Liver (tissue), 9 donors: ENCODE measurements around the gene DACH1. TPM values are rescaled to one million over a fixed set of nuclear protein-coding genes. Genes with fewer than 3 reads are reported as not detected.

ENCODE experiments used
- DNase-seq: peaks from one replicate; pipeline ENCODE4 v3.0.0-alpha.2; 2017; ENCODE audit warnings: low spot score
- H3K27ac ChIP-seq, 2 donors: one replicate each; pipeline ENCODE4 v1.7.0; 2013; ENCODE audit warnings: inconsistent platforms in 2 of 2, low read length in 2 of 2, control low read depth in 1 of 2, low read depth in 1 of 2, mild to moderate bottlenecking in 1 of 2
- H3K27me3 ChIP-seq, 4 donors: one replicate each; pipeline versions ENCODE4 v1.6.1 to v1.7.0; 2013; ENCODE audit warnings: low read length in 3 of 4, inconsistent platforms in 1 of 4, mild to moderate bottlenecking in 1 of 4, moderate library complexity in 1 of 4; ENCODE audit not compliant: control insufficient read depth in 4 of 4, insufficient read depth in 4 of 4
- H3K36me3 ChIP-seq, 4 donors: one replicate each; pipeline versions ENCODE4 v1.6.1 to v1.7.0; 2013; ENCODE audit warnings: low read length in 3 of 4, mild to moderate bottlenecking in 3 of 4, low read depth in 1 of 4, moderate library complexity in 1 of 4; ENCODE audit not compliant: control insufficient read depth in 4 of 4, insufficient read depth in 3 of 4
- H3K4me1 ChIP-seq, 4 donors: one replicate each; pipeline versions ENCODE4 v1.6.1 to v1.7.0; 2013; ENCODE audit warnings: low read length in 3 of 4, mild to moderate bottlenecking in 3 of 4, moderate library complexity in 1 of 4; ENCODE audit not compliant: control insufficient read depth in 4 of 4, insufficient read depth in 4 of 4
- H3K4me3 ChIP-seq, 3 donors: one replicate each; pipeline versions ENCODE4 v1.6.1 to v1.7.0; 2013; ENCODE audit warnings: low read length in 3 of 3, control low read depth in 1 of 3, low read depth in 1 of 3, mild to moderate bottlenecking in 1 of 3
- H3K9ac ChIP-seq, 2 donors: one replicate each; pipeline ENCODE4 v1.7.0; 2013; ENCODE audit warnings: low read length in 2 of 2, mild to moderate bottlenecking in 2 of 2, moderate library complexity in 2 of 2, control low read depth in 1 of 2, low read depth in 1 of 2
- H3K9me3 ChIP-seq, 4 donors: one replicate each; pipeline versions ENCODE4 v1.6.1 to v1.7.0; 2013; ENCODE audit warnings: low read length in 3 of 4; ENCODE audit not compliant: control insufficient read depth in 4 of 4
- FOXA1 ChIP-seq: IDR thresholded peaks from 2 replicates; pipeline ENCODE4 v1.6.1; 2016; ENCODE audit warnings: antibody characterized with exemption
- FOXA2 ChIP-seq: IDR thresholded peaks from 2 replicates; pipeline ENCODE4 v1.6.1; 2016; ENCODE audit warnings: antibody characterized with exemption
- GABPA ChIP-seq, 2 donors: IDR thresholded peaks in 1 of 2; conservative IDR thresholded peaks in 1 of 2; 2 replicates each; pipeline ENCODE4 v1.6.1; 2016; ENCODE audit warnings: antibody characterized with exemption in 2 of 2, mild to moderate bottlenecking in 1 of 2, moderate library complexity in 1 of 2
- HNF4A ChIP-seq, 2 donors: conservative IDR thresholded peaks; 2 replicates each; pipeline ENCODE4 v1.6.1; 2016; ENCODE audit warnings: antibody characterized with exemption in 2 of 2, mild to moderate bottlenecking in 2 of 2
- HNF4G ChIP-seq: IDR thresholded peaks from 2 replicates; pipeline ENCODE4 v1.6.1; 2016; ENCODE audit warnings: antibody characterized with exemption
- JUND ChIP-seq, 2 donors: IDR thresholded peaks; 2 replicates each; pipeline ENCODE4 v1.6.1; 2016; ENCODE audit warnings: antibody characterized with exemption in 2 of 2
- RAD21 ChIP-seq, 2 donors: IDR thresholded peaks; 2 replicates each; pipeline ENCODE4 v1.6.1; 2016; ENCODE audit warnings: antibody characterized with exemption in 2 of 2, mild to moderate bottlenecking in 2 of 2
- RXRA ChIP-seq, 2 donors: IDR thresholded peaks; 2 replicates each; pipeline ENCODE4 v1.6.1; 2017 to 2018; ENCODE audit warnings: antibody characterized with exemption in 2 of 2, mild to moderate bottlenecking in 1 of 2
- TAF1 ChIP-seq: conservative IDR thresholded peaks from 2 replicates; pipeline ENCODE4 v1.6.1; 2016; ENCODE audit warnings: antibody characterized with exemption, mild to moderate bottlenecking
- YY1 ChIP-seq: IDR thresholded peaks from 2 replicates; pipeline ENCODE4 v1.6.1; 2016; ENCODE audit warnings: antibody characterized with exemption, mild to moderate bottlenecking
- WGBS: extraction: QIAGEN DNeasy Blood & Tissue Kit; methylation state at CpG from one replicate; pipeline ENCODE4 v1.1.7; 2013; 5-methylcytosine and 5-hydroxymethylcytosine counted together
- polyA plus RNA-seq, 2 donors: library from polyadenylated mRNA; stranded (reverse) in 1 of 2; unstranded in 1 of 2; fragments of 200-250 nt in 1 of 2; fragments of >200 nt in 1 of 2; fragmentation: Nextera tagmentation in 1 of 2; extraction: Ambion mirVana in 1 of 2; gene quantifications; one replicate each; pipeline versions ENCODE4 v1.2.1 to v1.2.3, GENCODE V29; 2013 to 2015
- total RNA-seq, 2 donors: library from RNA; depleted of rRNA; stranded (reverse); fragments of >200 nt; gene quantifications; one replicate each; pipeline ENCODE4 v1.2.3, GENCODE V29; 2014
- TF ChIP-seq, protein P1 (sequence below): IDR thresholded peaks from 2 replicates; pipeline ENCODE4 v1.6.1; 2016; ENCODE audit warnings: antibody characterized with exemption
- TF ChIP-seq, protein P2 (sequence below): IDR thresholded peaks from 2 replicates; pipeline ENCODE4 v1.6.1; 2016; ENCODE audit warnings: antibody characterized with exemption, mild to moderate bottlenecking
- TF ChIP-seq, protein P3 (sequence below): IDR thresholded peaks from 2 replicates; pipeline ENCODE4 v1.6.1; 2016; ENCODE audit warnings: antibody characterized with exemption
- TF ChIP-seq, protein P4 (sequence below): IDR thresholded peaks from 2 replicates; pipeline ENCODE4 v1.6.1; 2016; ENCODE audit warnings: antibody characterized with exemption
- donor health status: healthy.
- donor health status: healthy.
- donor health status: healthy.
- donor health status: healthy.
- donor health status: healthy.

The DACH1 gene
- total and polyA plus RNA-seq, 4 donors, result 0.28 to 1.9 (median 0.77) TPM

DNA sequence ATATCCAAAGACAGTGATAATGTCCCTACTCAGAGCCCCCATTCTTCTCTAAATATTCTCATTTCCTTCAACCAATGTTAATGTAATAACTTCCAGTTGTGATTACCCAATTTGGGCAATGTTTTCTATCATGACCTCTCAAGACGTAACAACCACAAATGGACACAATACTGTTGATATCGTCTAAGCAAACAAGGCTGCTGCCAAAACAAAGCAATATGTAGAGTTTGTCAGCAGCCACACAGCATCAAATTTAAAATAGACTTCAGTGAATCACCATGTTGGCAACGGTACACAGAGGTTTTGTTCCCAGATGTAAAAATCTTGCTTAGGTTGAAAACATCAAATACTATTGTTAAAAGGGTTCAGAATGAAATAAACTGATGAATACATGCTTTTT lies 205.1 kb downstream of the DACH1 start:
- WGBS, result 58% methylated on average over 3 of the region's 3 CpGs

DNA sequence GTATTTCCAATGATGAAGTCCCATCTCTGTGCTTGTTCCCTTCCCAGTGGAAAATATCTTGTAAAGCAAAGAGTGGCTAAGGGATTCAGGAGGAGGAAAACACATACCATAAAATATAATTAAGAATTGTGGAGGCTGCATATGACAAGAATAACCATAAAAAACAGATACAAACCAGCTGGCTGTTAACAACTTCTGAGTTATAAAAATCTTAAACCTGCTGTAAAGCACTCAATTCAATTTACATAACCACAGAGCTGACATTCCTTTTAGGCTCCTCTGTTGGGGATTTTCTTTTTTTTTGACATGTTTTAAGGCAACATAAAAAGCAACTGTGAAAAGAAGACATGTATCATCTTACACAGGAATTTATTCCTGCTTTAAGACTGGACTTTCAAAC lies 207.6 kb downstream of the DACH1 start:
- no peaks in the 10 kb centered on the region for H3K4me1 ChIP-seq
- no peak overlapping the region for H3K4me3 ChIP-seq
- no peaks in the 10 kb centered on the region for H3K36me3 ChIP-seq
- no peaks in the 10 kb centered on the region for H3K9me3 ChIP-seq
- H3K9ac ChIP-seq, result no peak overlapping the region
- TF ChIP-seq, protein P1, sequence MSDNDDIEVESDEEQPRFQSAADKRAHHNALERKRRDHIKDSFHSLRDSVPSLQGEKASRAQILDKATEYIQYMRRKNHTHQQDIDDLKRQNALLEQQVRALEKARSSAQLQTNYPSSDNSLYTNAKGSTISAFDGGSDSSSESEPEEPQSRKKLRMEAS, result no peak
- TF ChIP-seq RAD21 (IDR thresholded peaks at IDR 0.05) (no peak), HNF4G (no peak), YY1 (no peak), FOXA2 (no peak)
- H3K27me3 ChIP-seq, result no peaks in the 10 kb centered on the region
- no peak for DNase-seq
- no peak overlapping the region for H3K27ac ChIP-seq

More for the DNA sequence above, 205.1 kb downstream of the DACH1 start:
- DNase-seq, result no peak
- no peak for TF ChIP-seq TAF1
- TF ChIP-seq, protein P2, sequence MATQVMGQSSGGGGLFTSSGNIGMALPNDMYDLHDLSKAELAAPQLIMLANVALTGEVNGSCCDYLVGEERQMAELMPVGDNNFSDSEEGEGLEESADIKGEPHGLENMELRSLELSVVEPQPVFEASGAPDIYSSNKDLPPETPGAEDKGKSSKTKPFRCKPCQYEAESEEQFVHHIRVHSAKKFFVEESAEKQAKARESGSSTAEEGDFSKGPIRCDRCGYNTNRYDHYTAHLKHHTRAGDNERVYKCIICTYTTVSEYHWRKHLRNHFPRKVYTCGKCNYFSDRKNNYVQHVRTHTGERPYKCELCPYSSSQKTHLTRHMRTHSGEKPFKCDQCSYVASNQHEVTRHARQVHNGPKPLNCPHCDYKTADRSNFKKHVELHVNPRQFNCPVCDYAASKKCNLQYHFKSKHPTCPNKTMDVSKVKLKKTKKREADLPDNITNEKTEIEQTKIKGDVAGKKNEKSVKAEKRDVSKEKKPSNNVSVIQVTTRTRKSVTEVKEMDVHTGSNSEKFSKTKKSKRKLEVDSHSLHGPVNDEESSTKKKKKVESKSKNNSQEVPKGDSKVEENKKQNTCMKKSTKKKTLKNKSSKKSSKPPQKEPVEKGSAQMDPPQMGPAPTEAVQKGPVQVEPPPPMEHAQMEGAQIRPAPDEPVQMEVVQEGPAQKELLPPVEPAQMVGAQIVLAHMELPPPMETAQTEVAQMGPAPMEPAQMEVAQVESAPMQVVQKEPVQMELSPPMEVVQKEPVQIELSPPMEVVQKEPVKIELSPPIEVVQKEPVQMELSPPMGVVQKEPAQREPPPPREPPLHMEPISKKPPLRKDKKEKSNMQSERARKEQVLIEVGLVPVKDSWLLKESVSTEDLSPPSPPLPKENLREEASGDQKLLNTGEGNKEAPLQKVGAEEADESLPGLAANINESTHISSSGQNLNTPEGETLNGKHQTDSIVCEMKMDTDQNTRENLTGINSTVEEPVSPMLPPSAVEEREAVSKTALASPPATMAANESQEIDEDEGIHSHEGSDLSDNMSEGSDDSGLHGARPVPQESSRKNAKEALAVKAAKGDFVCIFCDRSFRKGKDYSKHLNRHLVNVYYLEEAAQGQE, result no peak
- TF ChIP-seq HNF4G, result no peak
- TF ChIP-seq HNF4A (conservative IDR thresholded peaks at IDR 0.05), result no peak
- TF ChIP-seq YY1, result no peak
- TF ChIP-seq FOXA1, result no peak
- TF ChIP-seq JUND (IDR thresholded peaks at IDR 0.05), result no peak
- TF ChIP-seq RXRA (IDR thresholded peaks at IDR 0.05), result no peak
- TF ChIP-seq FOXA2, result no peak
- TF ChIP-seq, protein P3, sequence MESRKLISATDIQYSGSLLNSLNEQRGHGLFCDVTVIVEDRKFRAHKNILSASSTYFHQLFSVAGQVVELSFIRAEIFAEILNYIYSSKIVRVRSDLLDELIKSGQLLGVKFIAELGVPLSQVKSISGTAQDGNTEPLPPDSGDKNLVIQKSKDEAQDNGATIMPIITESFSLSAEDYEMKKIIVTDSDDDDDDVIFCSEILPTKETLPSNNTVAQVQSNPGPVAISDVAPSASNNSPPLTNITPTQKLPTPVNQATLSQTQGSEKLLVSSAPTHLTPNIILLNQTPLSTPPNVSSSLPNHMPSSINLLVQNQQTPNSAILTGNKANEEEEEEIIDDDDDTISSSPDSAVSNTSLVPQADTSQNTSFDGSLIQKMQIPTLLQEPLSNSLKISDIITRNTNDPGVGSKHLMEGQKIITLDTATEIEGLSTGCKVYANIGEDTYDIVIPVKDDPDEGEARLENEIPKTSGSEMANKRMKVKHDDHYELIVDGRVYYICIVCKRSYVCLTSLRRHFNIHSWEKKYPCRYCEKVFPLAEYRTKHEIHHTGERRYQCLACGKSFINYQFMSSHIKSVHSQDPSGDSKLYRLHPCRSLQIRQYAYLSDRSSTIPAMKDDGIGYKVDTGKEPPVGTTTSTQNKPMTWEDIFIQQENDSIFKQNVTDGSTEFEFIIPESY, result no peak
- TF ChIP-seq, protein P4, sequence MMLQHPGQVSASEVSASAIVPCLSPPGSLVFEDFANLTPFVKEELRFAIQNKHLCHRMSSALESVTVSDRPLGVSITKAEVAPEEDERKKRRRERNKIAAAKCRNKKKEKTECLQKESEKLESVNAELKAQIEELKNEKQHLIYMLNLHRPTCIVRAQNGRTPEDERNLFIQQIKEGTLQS, result no peak
- TF ChIP-seq, protein P1, result no peak
- no peak for TF ChIP-seq GABPA (IDR thresholded peaks at IDR 0.05 in 1 of 2, conservative IDR thresholded peaks at IDR 0.05 in 1 of 2)
- H3K4me3 ChIP-seq, result no peak overlapping the region
- no peaks in the 10 kb centered on the region for H3K36me3 ChIP-seq
- no peaks in the 10 kb centered on the region for H3K4me1 ChIP-seq
- no peak overlapping the region for H3K9ac ChIP-seq
- H3K27ac ChIP-seq, result no peak overlapping the region
- H3K9me3 ChIP-seq, result no peaks in the 10 kb centered on the region
- H3K27me3 ChIP-seq, result no peaks in the 10 kb centered on the region
